ENCODE results near the gene MAB21L4. TPM values are rescaled to one million over a fixed set of nuclear protein-coding genes. Genes with fewer than 3 reads are reported as not detected.
"Not testable (repeated sequence)": the region's sequence is repeated elsewhere in the genome, so short reads cannot be mapped to it uniquely, and the experiment has no call there.

The MAB21L4 gene
- polyA plus RNA-seq, 1 experiment: not detected

DNA sequence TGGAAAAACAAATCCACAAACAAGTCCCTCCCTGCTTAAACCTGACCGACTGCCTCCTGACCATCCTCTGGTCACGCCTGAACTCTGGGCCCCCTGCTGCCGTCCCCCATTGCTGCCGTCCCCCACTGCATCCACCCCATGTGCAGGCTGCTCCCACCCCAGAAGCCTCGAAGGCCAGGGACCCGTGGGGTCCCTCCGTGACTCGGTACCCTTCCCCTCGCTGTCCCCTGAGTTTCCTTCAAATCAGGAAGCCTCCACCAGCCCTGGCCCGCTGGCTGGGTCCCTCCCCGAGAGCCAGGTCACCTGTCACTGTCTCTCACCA, 45.2 kb downstream of the MAB21L4 start:
- ChIA-PET CTCF (interaction anchor here (0.5 to 3.3 kb wide), 10 partner anchors 10 to 407 kb away, joined by 3 to 22 read pairs (median 4); partner anchors contain the start of gene AGXT), POLR2A (no interaction called here)
- no peak for DNase-seq (ENCODE audit: low read depth, low spot score)
- Histone ChIP-seq H3K9me3 (ENCODE audit: control insufficient read depth, insufficient read depth, low read length) (peaks cover 13% of the 10 kb centered on the region), H3K4me3 (ENCODE audit: low read depth, low read length) (no peak overlapping the region), H3K27me3 (ENCODE audit: control insufficient read depth, insufficient read depth, low read length) (peaks cover 13% of the 10 kb centered on the region), H3K27ac (ENCODE audit: low read depth, low read length) (no peak overlapping the region)
- TF ChIP-seq CTCF (IDR thresholded peaks at IDR 0.05; ENCODE audit: low read depth, low read length): no peak

DNA sequence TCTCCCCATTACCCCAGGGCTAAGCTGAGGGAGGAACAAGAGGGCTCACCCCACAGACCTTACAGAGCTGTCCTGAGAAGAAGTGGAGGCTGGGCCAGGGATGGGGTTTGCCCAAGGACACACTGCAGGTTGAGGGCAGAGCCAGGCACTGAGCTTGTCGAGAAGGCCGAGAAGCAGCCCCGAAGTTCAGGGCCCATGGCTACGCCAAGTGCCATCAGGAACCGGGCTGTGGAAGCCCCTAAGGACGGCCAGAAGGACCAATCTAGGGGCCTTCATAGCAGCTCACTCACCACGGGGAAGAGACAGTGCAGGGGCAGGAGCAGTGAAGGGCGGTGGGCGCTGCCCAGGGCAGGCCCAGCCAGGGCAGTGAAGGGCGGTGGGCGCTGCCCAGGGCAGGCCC, 45.9 kb downstream of the MAB21L4 start:
- Histone ChIP-seq H3K27ac (ENCODE audit: low read depth, low read length) (no peak overlapping the region), H3K4me3 (ENCODE audit: low read depth, low read length) (no peak overlapping the region), H3K9me3 (ENCODE audit: control insufficient read depth, insufficient read depth, low read length) (peaks cover 9% of the 10 kb centered on the region), H3K27me3 (ENCODE audit: control insufficient read depth, insufficient read depth, low read length) (peaks cover 15% of the 10 kb centered on the region)
- DNase-seq (ENCODE audit: low read depth, low spot score): no peak
- CTCF ChIA-PET: interaction anchor here (1.0 to 3.3 kb wide), 2 partner anchors 9 to 330 kb away, joined by 3 to 22 read pairs; no protein-coding TSS in a partner anchor
- POLR2A ChIA-PET: no interaction called here
- TF ChIP-seq CTCF (IDR thresholded peaks at IDR 0.05; ENCODE audit: low read depth, low read length): no peak

- peaks cover 17% of the 10 kb centered on the region for H3K27me3 ChIP-seq (ENCODE audit: control insufficient read depth, insufficient read depth, low read length)
- ChIA-PET CTCF (interaction anchor here (1.0 to 3.3 kb wide), 2 partner anchors 8 to 331 kb away, joined by 3 to 22 read pairs; no protein-coding TSS in a partner anchor), POLR2A (no interaction called here)
- no peaks in the 10 kb centered on the region; the same call in none of the 2 replicates for H3K9me3 ChIP-seq (ENCODE audit: control insufficient read depth, insufficient read depth, low read length)
- TF ChIP-seq CTCF (IDR thresholded peaks at IDR 0.05; ENCODE audit: low read depth, low read length): no peak
- no peak overlapping the region for H3K27ac ChIP-seq (ENCODE audit: low read depth, low read length)
- no peak overlapping the region for H3K4me3 ChIP-seq (ENCODE audit: low read depth, low read length)
- DNase-seq (ENCODE audit: low read depth, low spot score): no peak
Measured at GRCh38 chr2:240848900-240849680, 46.9 kb downstream of the MAB21L4 start.

GRCh38 chr2:240847817-240848216, 48.1 kb downstream of the MAB21L4 start:
- peaks cover 18% of the 10 kb centered on the region for H3K27me3 ChIP-seq (ENCODE audit: control insufficient read depth, insufficient read depth, low read length)
- CTCF ChIA-PET: no interaction called here
- POLR2A ChIA-PET: no interaction called here
- H3K4me3 ChIP-seq (ENCODE audit: low read depth, low read length): no peak overlapping the region
- no peak for DNase-seq (ENCODE audit: low read depth, low spot score)
- no peak overlapping the region for H3K27ac ChIP-seq (ENCODE audit: low read depth, low read length)
- no peak for TF ChIP-seq CTCF (IDR thresholded peaks at IDR 0.05; ENCODE audit: low read depth, low read length)
- no peaks in the 10 kb centered on the region; the same call in 1 of the 2 replicates for H3K9me3 ChIP-seq (ENCODE audit: control insufficient read depth, insufficient read depth, low read length)

GRCh38 chr2:240846873-240847595, 48.9 kb downstream of the MAB21L4 start:
- no peak for DNase-seq (ENCODE audit: low read depth, low spot score)
- CTCF ChIA-PET: interaction anchor here (1.3 kb wide), 1 partner anchor 370 kb away, joined by 4 read pairs; no protein-coding TSS in a partner anchor
- POLR2A ChIA-PET: no interaction called here
- Histone ChIP-seq H3K4me3 (ENCODE audit: low read depth, low read length) (no peak overlapping the region), H3K27me3 (ENCODE audit: control insufficient read depth, insufficient read depth, low read length) (peaks cover 12% of the 10 kb centered on the region), H3K27ac (ENCODE audit: low read depth, low read length) (no peak overlapping the region), H3K9me3 (ENCODE audit: control insufficient read depth, insufficient read depth, low read length) (no peaks in the 10 kb centered on the region; the same call in 1 of the 2 replicates)
- TF ChIP-seq CTCF (IDR thresholded peaks at IDR 0.05; ENCODE audit: low read depth, low read length): no peak

GRCh38 chr2:240846309-240846708, 49.6 kb downstream of the MAB21L4 start:
- POLR2A ChIA-PET; H3K9me3 ChIP-seq (ENCODE audit: control insufficient read depth, insufficient read depth, low read length); H3K4me3 ChIP-seq (ENCODE audit: low read depth, low read length); DNase-seq (ENCODE audit: low read depth, low spot score); H3K27ac ChIP-seq (ENCODE audit: low read depth, low read length): not testable (repeated sequence)
- CTCF ChIA-PET: interaction anchor here (1.3 kb wide), 1 partner anchor 371 kb away, joined by 4 read pairs; no protein-coding TSS in a partner anchor
- H3K27me3 ChIP-seq (ENCODE audit: control insufficient read depth, insufficient read depth, low read length): peaks cover 15% of the 10 kb centered on the region

Data from AG04450 (cell line).